ENCODE measurements around the gene TTC29. TPM values are rescaled to one million over a fixed set of nuclear protein-coding genes. Genes with fewer than 3 reads are reported as not detected.

Gene TTC29
- total and polyA plus RNA-seq, 9 of the 15 experiments (the other 6 are each of a cell fraction or from before 2014, with no cell fraction given): 0.04 TPM; not detected in 8

- Histone ChIP-seq H3K27ac (ENCODE audit: extremely low read depth, low read depth, low read length) (no peak overlapping the region), H3K27me3 (ENCODE audit: control insufficient read depth in 2 of 2, insufficient read depth in 2 of 2, low read length in 2 of 2) (no peaks in the 10 kb centered on the region), H3K36me3 (ENCODE audit: control insufficient read depth, insufficient read depth, low read length) (no peaks in the 10 kb centered on the region), H3K4me1 (replicated peaks in 1 of 2; ENCODE audit: control insufficient read depth in 2 of 2, insufficient read depth in 2 of 2, low read length in 2 of 2) (no peaks in the 10 kb centered on the region), H3K9ac (ENCODE audit: insufficient read depth in 1 of 2, low read depth in 2 of 2, low read length in 2 of 2) (no peak overlapping the region), H3K4me3 (no peak overlapping the region), H3K9me1 (ENCODE audit: control insufficient read depth, insufficient read depth, low read length) (no peaks in the 10 kb centered on the region), H4K20me1 (replicated peaks; ENCODE audit: control insufficient read depth, insufficient read depth, low read length) (no peaks in the 10 kb centered on the region), H2AFZ (ENCODE audit: low read depth, low read length) (no peak overlapping the region), H3K79me2 (ENCODE audit: control insufficient read depth, insufficient read depth, low read length) (no peaks in the 10 kb centered on the region), H3K9me3 (replicated peaks; ENCODE audit: control insufficient read depth, insufficient read depth, low read depth, low read length) (no peaks in the 10 kb centered on the region), H3K4me2 (ENCODE audit: insufficient read depth, low read length) (no peak overlapping the region)
- DNase-seq (ENCODE audit: extremely low read depth in 1 of 4, low spot score in 3 of 4) (peak; percentile 19 to 42 (median 24)), ATAC-seq (no peak), FAIRE-seq (peak; percentile 29)
- ChIA-PET CTCF (ENCODE audit: low intra/inter-chr PET ratio) (interaction anchor here (0.7 to 3.4 kb wide), 3 partner anchors 201 to 576 kb away, joined by 3 to 18 read pairs (median 14); no protein-coding TSS in a partner anchor), POLR2A (no interaction called here)
- TF ChIP-seq DEAF1 (CRISPR knock-in tag; IDR thresholded peaks at IDR 0.05) (peak; percentile 33; the same call in 1 of the 2 replicates), CTCF (IDR thresholded peaks at IDR 0.05 in 2 of 3, conservative IDR thresholded peaks at IDR 0.05 in 1 of 3; ENCODE audit: insufficient read depth in 2 of 3, low read depth in 1 of 3, low read length in 3 of 3) (peak; percentile 37 to 73 (median 47); a peak in 4 of 6 replicates), RAD21 (CRISPR knock-in tag; conservative IDR thresholded peaks at IDR 0.05 in 1 of 2, IDR thresholded peaks at IDR 0.05 in 1 of 2) (peak; percentile 78 to 80), NCOA1 (IDR thresholded peaks at IDR 0.05; ENCODE audit: low read depth) (no peak), CEBPG (CRISPR knock-in tag; IDR thresholded peaks at IDR 0.05) (no peak), CEBPG (tag; conservative IDR thresholded peaks at IDR 0.05 in 1 of 2, IDR thresholded peaks at IDR 0.05 in 1 of 2) (peak in 1 of 2 experiments; percentile 29; a peak in 1 of 4 replicates), REST (IDR thresholded peaks at IDR 0.05; ENCODE audit: borderline replicate concordance) (peak; percentile 46; the same call in 1 of the 2 replicates), REST (CRISPR knock-in tag; IDR thresholded peaks at IDR 0.05; ENCODE audit: low read depth) (no peak), HMG20A (CRISPR knock-in tag; conservative IDR thresholded peaks at IDR 0.05) (no peak)
- intact Hi-C loops (cut with micrococcal nuclease): loop anchor here (1.0 to 10.0 kb wide), 5 partner anchors 372 to 1682 kb away; no protein-coding TSS in a partner anchor
- in situ Hi-C loops (cut with MboI): loop anchor here (10.0 to 25.0 kb wide), 2 partner anchors 582 to 804 kb away; no protein-coding TSS in a partner anchor
- BruUV-seq (replicated peaks): no TSS peak
These were observed 29.1 kb downstream of the TTC29 start for GRCh38 chr4:146916479-146917076.
